HG03159 (cell line): ENCODE data around the gene CCDC15.
A peak's percentile ranks its signal among the peaks of the same experiment; 100 is the strongest.

Source experiments
- ATAC-seq: cut with Tn5 transposase; IDR thresholded peaks from one replicate; pipeline ENCODE4 v1.9.1; 2021; ENCODE audit warnings: mild to moderate bottlenecking, moderate library complexity; ENCODE audit not compliant: unreplicated experiment

CCDC15 gene

GRCh38 chr11:124953753-124954589, at the start of gene CCDC15:
TSS of gene CCDC15 (plus strand) at chr11:124954202. CDS start at chr11:124954733, 531 bp downstream.
- ATAC-seq, result peak; percentile 100

DNA sequence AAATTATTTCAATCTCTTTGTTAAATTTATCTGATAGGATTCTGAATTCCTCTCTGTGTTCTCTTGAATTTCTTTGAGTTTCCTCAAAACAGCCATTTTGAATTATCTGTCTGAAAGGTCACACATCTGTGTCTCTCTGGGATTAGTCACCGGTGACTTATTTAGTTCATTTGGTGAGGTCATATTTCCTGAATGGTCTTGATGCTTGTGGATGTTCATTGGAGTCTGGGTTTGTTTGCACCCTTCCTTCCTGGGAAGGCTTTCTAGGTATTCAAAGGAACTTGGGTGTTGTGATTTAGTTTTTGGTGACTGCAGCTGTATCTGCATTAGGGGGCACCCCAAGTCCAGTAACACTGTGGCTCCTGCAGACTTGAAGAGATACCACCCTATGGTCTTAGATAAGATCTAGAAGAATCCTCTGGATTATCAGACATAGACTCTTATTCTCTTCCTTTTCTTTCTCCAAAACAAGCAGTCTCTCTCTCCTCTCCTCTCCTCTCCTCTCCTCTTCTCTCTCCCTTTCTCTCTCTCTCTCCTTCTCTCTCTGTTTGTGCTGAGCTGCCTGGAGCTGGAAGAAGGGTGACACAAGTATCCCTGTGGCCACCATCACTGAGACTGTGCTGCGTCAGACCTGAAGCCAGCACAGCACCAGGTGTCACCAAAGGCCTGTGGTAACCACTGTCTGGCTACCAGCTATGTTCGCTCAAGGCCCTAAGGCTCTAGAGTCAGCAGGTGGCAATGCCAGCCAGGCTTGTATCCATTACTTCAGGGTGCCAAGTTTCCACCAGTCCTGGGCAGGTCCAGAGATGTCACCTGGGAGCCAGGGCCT, 38.2 kb upstream of the CCDC15 start:
- no peak for ATAC-seq

DNA sequence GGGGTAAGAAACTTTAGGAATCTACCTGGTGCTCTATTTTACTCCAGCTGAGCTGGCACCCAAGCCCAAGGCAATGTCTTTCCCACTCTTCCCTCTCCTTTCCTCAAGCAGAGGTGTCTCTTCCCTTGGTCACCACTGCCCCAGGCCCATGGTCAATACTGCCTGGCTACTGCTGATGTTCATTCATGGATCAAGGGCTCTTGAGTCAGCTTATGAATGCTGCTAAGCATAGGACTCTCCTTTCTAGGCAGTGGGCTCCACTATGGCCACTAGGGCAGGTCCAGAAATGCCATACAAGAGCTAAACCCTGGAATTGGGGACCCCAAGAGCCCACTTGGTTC, 37.7 kb upstream of the CCDC15 start:
- ATAC-seq, result no peak

DNA sequence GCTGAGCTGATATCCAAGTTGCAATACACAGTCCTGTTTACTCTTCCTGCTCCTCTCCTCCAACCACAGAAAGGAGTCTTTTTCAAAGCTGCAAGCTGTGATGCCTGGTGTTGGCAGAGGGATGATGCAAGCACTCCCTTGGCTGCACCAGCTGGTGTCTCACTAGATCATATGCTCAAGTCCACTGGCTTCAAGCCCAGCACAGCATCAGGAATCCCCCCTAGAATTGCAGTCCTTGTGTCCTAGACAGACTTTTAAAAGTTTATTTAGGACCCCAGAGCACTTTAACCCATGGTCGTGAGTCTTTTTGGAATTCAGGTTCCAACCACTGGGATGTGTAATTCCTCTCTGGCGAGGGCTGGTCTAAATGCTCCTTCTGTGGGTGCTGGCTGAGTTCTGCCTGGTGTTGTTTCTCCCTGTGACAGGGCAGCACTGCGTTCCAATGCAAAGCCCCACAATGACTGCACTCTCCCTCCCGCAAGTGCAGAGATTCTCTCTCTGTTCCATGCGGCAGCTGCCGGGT, 36.8 kb upstream of the CCDC15 start:
- ATAC-seq, result no peak

DNA sequence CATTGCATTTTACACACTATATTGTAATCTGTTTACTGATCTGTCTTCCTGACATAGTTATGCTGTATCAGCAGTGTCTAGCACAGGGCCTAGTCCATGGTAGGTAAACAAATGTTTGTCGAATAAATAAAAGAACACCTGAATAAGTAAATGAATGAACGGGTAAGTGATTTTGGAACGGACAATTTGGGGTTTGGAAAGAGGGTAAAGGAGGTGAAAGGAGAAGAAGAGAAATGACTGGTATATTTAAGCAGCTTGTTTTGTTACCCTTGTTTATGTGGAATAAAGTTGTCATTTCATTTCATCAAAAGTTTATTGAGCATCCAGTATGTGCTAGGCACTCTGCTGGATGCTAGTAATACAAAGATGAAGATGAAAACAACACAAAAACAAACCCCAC, 35.1 kb upstream of the CCDC15 start, which contains the start of gene HEPN1:
Gene HEPN1 (plus strand): TSS at position 301 of the 400 bp plus-strand sequence.
- no peak for ATAC-seq

- ATAC-seq, result no peak
Measured at GRCh38 chr11:124919898-124920297, 34.1 kb upstream of the CCDC15 start.

DNA sequence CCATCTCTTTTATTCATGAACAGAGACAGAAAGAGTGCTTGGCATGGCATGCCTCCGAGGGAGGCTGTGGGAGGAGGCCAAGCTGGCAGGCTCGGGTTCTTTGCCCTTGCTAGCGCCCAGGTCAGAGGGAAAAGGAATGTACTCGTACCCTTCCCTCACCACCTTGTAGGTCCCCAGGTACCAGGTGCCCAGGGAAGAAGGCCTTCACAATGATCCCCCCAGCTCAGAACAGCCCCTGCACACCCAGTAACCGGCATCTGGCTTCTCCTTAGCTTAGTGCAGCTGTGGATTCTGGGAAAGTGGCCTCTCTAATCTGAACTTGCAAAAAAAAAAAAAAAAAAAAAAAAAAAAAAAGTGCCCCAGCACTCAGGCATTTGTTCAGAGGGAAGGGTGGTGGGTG, 33.6 kb upstream of the CCDC15 start:
- ATAC-seq, result no peak

GRCh38 chr11:124920870-124921609, 33.0 kb upstream of the CCDC15 start:
- peak; percentile 42 for ATAC-seq

DNA sequence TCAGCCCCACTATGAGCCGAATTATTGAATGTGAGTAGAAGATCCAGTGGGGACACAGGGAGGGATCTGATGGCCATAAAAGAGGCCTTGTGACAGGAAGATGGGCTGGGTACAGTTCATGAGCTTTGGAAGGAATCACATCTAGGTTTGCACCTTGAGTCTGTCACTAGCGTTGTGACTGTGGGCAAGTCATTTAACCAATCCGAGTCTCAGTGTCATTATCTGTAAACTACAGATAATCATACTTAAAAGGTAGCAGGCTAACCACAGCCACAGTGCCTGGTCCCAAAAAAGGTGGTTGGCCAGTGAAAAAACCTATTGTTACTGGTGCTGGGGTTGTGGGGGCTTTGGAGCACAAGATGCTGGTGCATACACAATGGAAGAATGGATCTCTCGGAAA, 31.2 kb upstream of the CCDC15 start:
- no peak for ATAC-seq

DNA sequence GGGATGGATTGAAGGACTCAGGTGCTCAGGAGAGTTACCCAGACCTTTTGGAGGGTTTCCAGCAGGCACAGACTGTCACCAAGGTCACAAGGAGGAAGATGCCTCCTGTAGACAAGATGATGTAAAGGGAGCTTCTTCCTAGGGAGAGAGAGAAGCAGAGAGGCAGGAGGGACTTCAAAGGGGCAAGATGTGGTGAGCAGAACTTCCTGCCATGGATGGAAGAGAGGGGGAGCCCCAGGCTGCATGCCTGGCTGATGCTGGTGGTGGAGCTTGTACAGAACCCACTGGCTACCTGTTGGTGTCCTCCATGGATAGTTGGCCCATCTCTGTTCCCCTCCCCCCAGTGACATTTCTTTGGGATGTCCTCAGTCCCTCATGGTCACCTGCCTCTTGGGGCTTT, 30.7 kb upstream of the CCDC15 start:
- no peak for ATAC-seq

DNA sequence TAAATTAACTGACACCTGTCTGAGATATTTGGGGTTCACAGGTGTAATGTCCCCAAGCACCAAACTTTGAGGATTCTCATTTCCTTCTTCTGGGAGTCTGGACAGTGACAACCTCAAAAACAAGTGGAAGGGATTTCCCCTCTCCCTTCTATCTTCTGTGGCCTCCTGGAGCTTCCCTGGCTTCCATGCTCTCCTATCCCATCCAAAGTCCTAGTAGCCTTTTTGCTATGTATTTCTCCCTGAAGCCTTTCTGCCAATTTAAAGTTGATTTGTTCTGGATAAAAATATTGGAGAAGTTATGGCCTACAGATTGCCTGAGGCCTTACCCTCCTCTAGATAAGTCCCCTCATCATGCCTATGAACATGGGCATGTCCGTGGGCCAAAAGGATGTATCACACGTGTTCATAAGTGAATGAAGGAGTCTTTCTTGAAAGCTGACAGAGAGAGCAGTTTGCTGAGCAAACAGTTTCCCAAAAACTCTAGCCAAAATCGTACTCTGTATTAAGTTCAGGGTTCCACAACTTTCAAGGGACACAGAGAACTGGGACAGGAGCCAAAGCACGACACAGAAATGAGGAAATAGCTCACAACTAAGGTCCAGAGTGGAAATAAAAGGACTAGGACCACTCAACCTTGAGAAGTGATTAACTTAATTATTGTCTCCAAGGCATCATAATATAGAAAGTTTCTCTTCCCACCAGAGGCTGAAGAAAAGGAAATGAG, 24.9 kb upstream of the CCDC15 start:
- no peak for ATAC-seq

GRCh38 chr11:124930799-124931198, 23.2 kb upstream of the CCDC15 start:
- ATAC-seq, result peak; percentile 93

DNA sequence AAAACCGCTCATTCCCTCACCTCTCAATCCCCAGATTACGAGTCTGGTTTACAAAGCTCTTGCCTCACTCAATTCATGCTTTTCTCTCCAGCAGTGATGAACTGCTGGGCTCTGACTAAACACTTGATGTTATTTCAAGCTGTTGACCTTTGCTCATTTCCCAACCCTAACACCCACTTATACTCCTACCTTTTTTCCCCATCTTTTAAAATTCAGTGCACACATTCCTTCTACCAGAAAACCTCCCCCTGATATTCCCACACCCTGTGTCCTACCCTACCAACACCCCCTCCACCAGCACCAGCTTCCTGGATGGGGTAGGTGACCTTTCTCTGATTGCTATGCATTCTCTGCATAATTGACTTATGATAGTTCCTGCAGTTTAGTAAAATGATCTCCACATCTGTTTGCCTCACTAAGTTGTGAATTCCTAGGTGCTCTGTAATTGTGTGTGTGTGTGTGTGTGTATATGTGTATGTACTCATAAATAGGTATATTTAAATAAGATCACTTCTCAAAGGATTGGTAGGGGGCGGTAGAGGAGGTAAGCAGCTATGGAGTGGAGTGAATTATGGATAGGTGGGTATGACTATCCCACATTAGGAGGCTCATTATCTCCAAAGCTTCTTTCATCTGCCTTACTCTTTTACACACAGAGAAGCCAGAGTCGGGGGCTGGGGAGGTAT, 19.0 kb upstream of the CCDC15 start:
- no peak for ATAC-seq

DNA sequence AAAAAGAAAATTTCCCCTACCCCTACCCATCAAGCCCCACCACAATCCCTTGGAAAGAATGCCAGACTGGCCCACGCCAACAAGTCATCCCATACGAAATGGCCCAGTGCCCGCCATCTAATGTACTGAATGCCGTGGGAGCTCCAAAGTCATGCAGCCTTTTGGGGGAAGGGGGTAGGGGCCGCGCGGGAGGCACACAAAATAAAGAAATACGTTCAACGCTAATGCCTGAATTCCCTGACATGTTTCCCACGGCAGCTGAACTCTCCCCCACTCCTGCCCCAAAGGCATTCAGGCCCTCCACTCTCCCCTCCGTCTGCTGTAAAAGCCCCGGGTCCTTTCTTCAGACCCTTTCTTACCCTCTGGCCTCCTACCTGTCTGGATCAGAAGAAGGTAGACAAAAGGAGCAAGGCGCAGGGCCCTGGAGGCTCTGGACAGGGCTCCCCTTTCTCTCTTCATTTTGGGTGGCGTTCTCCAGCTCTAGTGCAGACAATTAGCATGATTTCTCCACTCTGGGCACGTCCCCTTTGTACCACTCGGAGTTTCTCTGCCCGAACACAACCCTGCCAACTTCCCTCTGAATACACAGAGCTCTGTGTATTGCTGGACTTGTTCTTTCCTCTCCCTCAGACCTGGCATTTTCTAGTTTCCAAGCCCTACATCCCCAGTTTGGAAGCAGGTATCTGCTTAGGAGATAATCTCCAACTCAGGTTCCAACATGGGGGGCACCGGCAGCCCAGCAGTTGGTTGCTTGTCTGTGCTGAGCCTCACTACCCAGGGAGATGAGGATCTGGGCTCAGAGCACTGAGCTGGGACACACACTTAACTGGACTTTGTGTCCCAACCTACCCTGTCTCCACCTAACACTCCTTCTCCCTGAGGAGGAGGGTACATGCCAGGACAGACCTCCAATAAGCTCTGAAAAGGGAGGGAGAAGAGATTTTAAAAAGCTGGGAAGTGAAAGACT, 18.2 kb upstream of the CCDC15 start, which contains the start of gene HEPACAM:
Gene HEPACAM (minus strand): TSS at position 500 of the 967 bp plus-strand sequence. CDS start 41 bp downstream, at position 459.
- no peak for ATAC-seq

- no peak for ATAC-seq
Measured at GRCh38 chr11:124937336-124937935, 16.6 kb upstream of the CCDC15 start.

- ATAC-seq, result no peak
Measured at GRCh38 chr11:124938206-124938765, 15.7 kb upstream of the CCDC15 start.

DNA sequence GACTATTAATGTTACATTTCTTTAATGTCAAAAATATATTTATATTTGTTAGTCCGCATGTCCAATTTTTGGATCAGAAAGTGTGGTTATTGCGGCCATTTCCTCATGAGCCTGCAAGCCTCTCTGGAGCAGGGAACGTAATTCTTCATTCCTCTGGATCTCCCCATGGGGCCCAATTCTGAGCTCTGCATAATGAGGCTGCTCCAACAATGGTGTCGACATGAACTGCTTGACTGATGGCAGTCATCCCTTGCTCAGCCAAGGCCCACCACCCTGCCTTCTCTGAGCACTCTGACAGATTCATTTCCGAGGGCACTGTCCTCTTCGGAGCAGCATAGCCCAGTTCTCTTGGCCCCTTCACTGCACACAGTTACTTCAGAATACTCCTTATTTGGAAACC, 15.0 kb upstream of the CCDC15 start:
- ATAC-seq, result no peak

DNA sequence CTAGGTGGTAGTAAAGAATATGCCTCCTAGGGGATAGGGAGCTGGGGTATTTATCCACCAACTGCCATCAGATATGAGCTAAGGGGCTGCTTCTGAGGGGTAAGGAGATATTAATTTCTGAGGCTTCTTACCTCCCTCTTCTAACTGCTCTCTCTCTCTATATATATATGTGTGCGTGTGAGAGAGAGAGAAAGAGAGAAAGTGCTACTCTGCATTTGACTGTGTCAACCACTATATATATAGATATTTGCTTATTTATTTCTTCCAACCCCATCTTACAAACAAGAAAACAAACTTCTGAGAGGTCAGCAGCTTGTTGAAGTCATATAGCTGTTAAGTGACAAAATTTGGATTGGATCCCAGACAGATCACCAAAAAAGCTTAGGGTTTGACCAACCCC, 12.3 kb upstream of the CCDC15 start:
- ATAC-seq, result no peak
